CD14-positive monocyte (primary cell): ENCODE data around the gene NFKBIE. TPM values are rescaled to one million over a fixed set of nuclear protein-coding genes. Genes with fewer than 3 reads are reported as not detected.

ENCODE experiments used
- DNase-seq, 3 donors: peaks; one replicate each; pipeline ENCODE4 v3.0.0-alpha.2; 2011 to 2022
- H2AFZ ChIP-seq: 2 replicates; pipeline ENCODE4 v1.6.0; 2012; ENCODE audit warnings: mild to moderate bottlenecking, low read depth, low read length, inconsistent platforms; ENCODE audit not compliant: insufficient read depth, poor library complexity, severe bottlenecking
- H3K27ac ChIP-seq, 2 donors: 1 replicate in 1 of 2; 2 replicates in 1 of 2; pipeline ENCODE4 v1.5.1; 2012 to 2013; ENCODE audit warnings: low read length in 2 of 2, control low read depth in 1 of 2, inconsistent platforms in 1 of 2, low read depth in 1 of 2, mild to moderate bottlenecking in 1 of 2
- H3K27me3 ChIP-seq, 2 donors: one replicate each; pipeline versions ENCODE4 v1.6.0 to v1.6.1; 2011 to 2013; ENCODE audit warnings: low read length in 2 of 2; ENCODE audit not compliant: control insufficient read depth in 2 of 2, insufficient read depth in 2 of 2
- H3K36me3 ChIP-seq, 2 donors: replicated peaks in 1 of 2; 1 replicate in 1 of 2; 2 replicates in 1 of 2; pipeline versions ENCODE4 v1.5.1 to v1.6.1; 2012 to 2013; ENCODE audit warnings: low read length in 2 of 2, control low read depth in 1 of 2, inconsistent platforms in 1 of 2, mild to moderate bottlenecking in 1 of 2; ENCODE audit not compliant: insufficient read depth in 2 of 2, control insufficient read depth in 1 of 2
- H3K4me1 ChIP-seq, 2 donors: 1 replicate in 1 of 2; 2 replicates in 1 of 2; pipeline versions ENCODE4 v1.5.1 to v1.6.1; 2012 to 2013; ENCODE audit warnings: low read length in 2 of 2, control low read depth in 1 of 2, inconsistent platforms in 1 of 2, mild to moderate bottlenecking in 1 of 2, moderate library complexity in 1 of 2; ENCODE audit not compliant: insufficient read depth in 2 of 2, control insufficient read depth in 1 of 2
- H3K4me2 ChIP-seq: replicated peaks from 2 replicates; pipeline ENCODE3; 2012; ENCODE audit warnings: low read length, moderate library complexity, mild to moderate bottlenecking; ENCODE audit not compliant: poor library complexity, severe bottlenecking; ENCODE audit errors: extremely low read depth
- H3K4me3 ChIP-seq, 3 experiments: fragments of 200-600 bp in 1 of 3; sonication (generic) in 1 of 3; replicated peaks in 1 of 3; 1 replicate in 2 of 3; 2 replicates in 1 of 3; pipeline ENCODE4 v1.5.1; 2011 to 2013; ENCODE audit warnings: low read length in 3 of 3, mild to moderate bottlenecking in 3 of 3, control low read depth in 2 of 3, low read depth in 2 of 3, inconsistent platforms in 1 of 3, moderate library complexity in 1 of 3
- H3K79me2 ChIP-seq: 2 replicates; pipeline ENCODE4 v1.6.0; 2012; ENCODE audit warnings: mild to moderate bottlenecking, control low read depth, inconsistent platforms, low read length, moderate library complexity; ENCODE audit not compliant: insufficient read depth
- H3K9ac ChIP-seq: 2 replicates; pipeline ENCODE4 v1.6.0; 2017; ENCODE audit warnings: low read length, mild to moderate bottlenecking; ENCODE audit not compliant: insufficient read depth, poor library complexity, severe bottlenecking
- H3K9me3 ChIP-seq, 2 donors: replicated peaks in 1 of 2; 1 replicate in 1 of 2; 2 replicates in 1 of 2; pipeline versions ENCODE4 v1.5.1 to v1.6.1; 2012 to 2013; ENCODE audit warnings: low read length in 2 of 2, control low read depth in 1 of 2; ENCODE audit not compliant: control insufficient read depth in 1 of 2, insufficient read depth in 1 of 2
- H4K20me1 ChIP-seq: 2 replicates; pipeline ENCODE4 v1.6.0; 2012; ENCODE audit warnings: mild to moderate bottlenecking, low read length, control low read depth, moderate library complexity; ENCODE audit not compliant: insufficient read depth
- H3K27ac Mint-ChIP-seq, 7 donors: one replicate each; pipeline ENCODE4 v1.8.0; 2020; ENCODE audit warnings: mild to moderate bottlenecking in 7 of 7, mixed read lengths in 7 of 7, moderate library complexity in 6 of 7, inconsistent platforms in 2 of 7
- H3K27me3 Mint-ChIP-seq, 3 donors: one replicate each; pipeline ENCODE4 v1.8.0; 2021 to 2022; ENCODE audit warnings: low read depth in 3 of 3, mild to moderate bottlenecking in 3 of 3, mixed read lengths in 3 of 3, moderate library complexity in 3 of 3, inconsistent platforms in 1 of 3
- H3K36me3 Mint-ChIP-seq, 2 donors: one replicate each; pipeline ENCODE4 v1.8.0; 2020; ENCODE audit warnings: mixed read lengths in 2 of 2, inconsistent platforms in 1 of 2, mild to moderate bottlenecking in 1 of 2
- H3K4me1 Mint-ChIP-seq: one replicate; pipeline ENCODE4 v1.8.0; 2020; ENCODE audit warnings: mild to moderate bottlenecking, mixed read lengths
- H3K4me3 Mint-ChIP-seq, 2 donors: one replicate each; pipeline ENCODE4 v1.8.0; 2020; ENCODE audit warnings: mild to moderate bottlenecking in 2 of 2, mixed read lengths in 2 of 2, moderate library complexity in 1 of 2
- H3K9me3 Mint-ChIP-seq, 7 donors: one replicate each; pipeline ENCODE4 v1.8.0; 2020 to 2022; ENCODE audit warnings: mixed read lengths in 7 of 7, mild to moderate bottlenecking in 6 of 7, moderate library complexity in 6 of 7, inconsistent platforms in 2 of 7
- WGBS: methylation state at CpG from one replicate; pipeline ENCODE4 v1.1.5; 2013; ENCODE audit warnings: missing lambda C conversion rate; ENCODE audit not compliant: insufficient coverage; 5-methylcytosine and 5-hydroxymethylcytosine counted together
- intact Hi-C, 2 donors: fragments of 100-400 bp; cut with micrococcal nuclease; formaldehyde crosslinking; loops; one replicate each; pipeline versions ENCODE4 v1.15.0 to v1.15.1; 2023
- polyA plus RNA-seq, 3 donors: library from polyadenylated mRNA; depleted of rRNA in 1 of 3; unstranded in 2 of 3; stranded (reverse) in 1 of 3; fragments of 300-500 nt in 2 of 3; fragments of >200 nt in 1 of 3; fragmentation: Illumina TruSeq in 2 of 3; gene quantifications; 1 replicate in 2 of 3; 2 replicates in 1 of 3; pipeline ENCODE4 v1.2.3, GENCODE V29; 2012 to 2021
- TF ChIP-seq, protein P1 (sequence below): fragments of 200-600 bp; IDR thresholded peaks from one replicate; pipeline ENCODE4 v1.8.0; 2022; ENCODE audit warnings: antibody characterized with exemption, mild to moderate bottlenecking

NFKBIE gene
- polyA plus RNA-seq, 3 donors: 19.9 to 108 (median 23.2) TPM

DNA sequence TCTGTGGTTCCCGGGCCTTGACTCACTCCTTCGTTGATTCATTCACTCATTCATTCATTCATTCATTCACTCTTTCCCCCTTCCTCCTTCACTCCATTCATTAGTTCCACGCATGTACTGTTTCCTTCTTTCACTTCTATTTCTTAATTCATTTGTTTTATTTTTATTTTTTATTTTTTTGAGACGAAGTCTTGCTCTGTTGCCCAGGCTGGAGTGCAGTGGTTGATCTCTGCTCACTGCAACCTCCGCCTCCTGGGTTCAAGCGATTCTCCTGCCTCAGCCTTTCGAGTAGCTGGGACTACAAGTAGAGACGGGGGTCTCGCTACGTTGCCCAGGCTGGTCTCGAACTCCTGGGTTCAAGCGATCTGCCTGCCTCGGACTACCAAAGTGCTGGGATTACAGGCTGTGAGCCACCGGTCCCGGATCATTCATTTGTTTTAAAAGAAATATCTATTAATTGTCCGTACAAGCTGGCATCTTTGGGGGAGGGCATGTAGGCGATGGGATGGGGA lies 427 bp upstream of the NFKBIE start:
- peaks cover 20 to 28% (median 26%) of the 10 kb centered on the region in 3 donors for H3K27me3 Mint-ChIP-seq
- Histone ChIP-seq H3K4me1 (peaks cover 47 to 58% of the 10 kb centered on the region in 2 donors), H3K9ac (no peak overlapping the region), H4K20me1 (peaks cover 45% of the 10 kb centered on the region), H3K36me3 (peaks cover 18 to 19% of the 10 kb centered on the region in 2 donors), H3K4me2 (peak overlapping the region; percentile 37), H2AFZ (no peak overlapping the region), H3K79me2 (peaks cover 46% of the 10 kb centered on the region), H3K27ac (peak overlapping the region; percentile 54 to 55), H3K4me3 (peak overlapping the region in 1 of 3 experiments; percentile 99), H3K9me3 (no peaks in the 10 kb centered on the region), H3K27me3 (peaks cover 16 to 24% of the 10 kb centered on the region in 2 donors)
- H3K4me1 Mint-ChIP-seq: peaks cover 58% of the 10 kb centered on the region
- peaks cover 0 to 6% (median 5%) of the 10 kb centered on the region in 7 donors for H3K9me3 Mint-ChIP-seq
- WGBS: 70% methylated on average over 11 of the region's 17 CpGs
- TF ChIP-seq, protein P1, sequence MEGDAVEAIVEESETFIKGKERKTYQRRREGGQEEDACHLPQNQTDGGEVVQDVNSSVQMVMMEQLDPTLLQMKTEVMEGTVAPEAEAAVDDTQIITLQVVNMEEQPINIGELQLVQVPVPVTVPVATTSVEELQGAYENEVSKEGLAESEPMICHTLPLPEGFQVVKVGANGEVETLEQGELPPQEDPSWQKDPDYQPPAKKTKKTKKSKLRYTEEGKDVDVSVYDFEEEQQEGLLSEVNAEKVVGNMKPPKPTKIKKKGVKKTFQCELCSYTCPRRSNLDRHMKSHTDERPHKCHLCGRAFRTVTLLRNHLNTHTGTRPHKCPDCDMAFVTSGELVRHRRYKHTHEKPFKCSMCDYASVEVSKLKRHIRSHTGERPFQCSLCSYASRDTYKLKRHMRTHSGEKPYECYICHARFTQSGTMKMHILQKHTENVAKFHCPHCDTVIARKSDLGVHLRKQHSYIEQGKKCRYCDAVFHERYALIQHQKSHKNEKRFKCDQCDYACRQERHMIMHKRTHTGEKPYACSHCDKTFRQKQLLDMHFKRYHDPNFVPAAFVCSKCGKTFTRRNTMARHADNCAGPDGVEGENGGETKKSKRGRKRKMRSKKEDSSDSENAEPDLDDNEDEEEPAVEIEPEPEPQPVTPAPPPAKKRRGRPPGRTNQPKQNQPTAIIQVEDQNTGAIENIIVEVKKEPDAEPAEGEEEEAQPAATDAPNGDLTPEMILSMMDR: no peak
- peak overlapping the region; percentile 82 to 100 (median 88) for H3K27ac Mint-ChIP-seq
- intact Hi-C loops: loop anchor here (5.0 to 10.0 kb wide), 3 partner anchors 47 to 471 kb away; partner anchors contain the start of genes AARS2 (in 2 of the 2) and CDC5L (in 1 of the 2)
- H3K4me3 Mint-ChIP-seq: peak overlapping the region; percentile 3 to 99
- peaks cover 24 to 31% of the 10 kb centered on the region in 2 donors for H3K36me3 Mint-ChIP-seq
- no peak for DNase-seq

DNA sequence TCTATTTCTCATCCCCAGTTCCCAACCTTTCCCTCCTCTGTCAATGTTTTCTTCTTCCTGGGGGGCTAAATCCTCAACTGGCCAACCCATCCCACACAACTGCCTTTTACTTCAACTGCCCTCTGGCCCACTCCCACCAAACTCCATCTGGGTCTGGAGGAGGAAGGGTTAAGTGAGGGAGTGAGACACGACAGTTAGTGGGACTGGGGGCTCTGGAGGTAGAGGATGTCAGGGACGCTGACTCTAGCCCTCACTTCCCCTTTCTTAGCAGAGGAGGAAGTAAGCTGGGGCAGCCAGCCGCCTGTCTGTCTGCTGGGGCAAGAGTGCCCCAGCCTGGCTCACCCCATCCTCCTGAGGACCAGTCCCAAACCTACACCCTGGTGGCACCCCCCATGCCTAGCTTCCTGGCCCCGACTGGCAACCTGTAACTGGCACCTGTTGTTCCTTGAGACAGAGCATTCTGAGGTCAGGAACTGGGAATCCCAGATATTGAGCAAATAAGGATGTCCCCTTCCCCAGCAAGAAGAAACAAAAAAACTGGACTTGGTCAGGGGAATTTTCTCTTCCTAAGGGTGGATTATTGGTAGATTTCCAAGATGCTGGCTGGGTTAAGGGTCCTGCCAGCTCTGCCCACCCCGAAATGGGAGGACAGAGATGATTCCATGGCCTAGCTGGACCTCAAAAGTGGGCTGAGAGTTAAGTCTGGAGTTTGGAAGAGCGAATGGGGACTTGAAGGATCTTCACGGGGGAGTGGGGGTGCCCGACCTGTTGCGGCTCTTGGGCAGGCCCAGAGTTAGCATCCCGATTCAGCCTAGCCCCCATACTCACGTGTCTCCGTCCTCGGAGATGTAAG lies 971 bp downstream of the NFKBIE start:
- peak; percentile 89 to 95 (median 94) for DNase-seq
- Mint-ChIP-seq H3K27me3 (peaks cover 12 to 20% (median 17%) of the 10 kb centered on the region in 3 donors), H3K4me1 (peaks cover 54% of the 10 kb centered on the region), H3K36me3 (peaks cover 33 to 42% of the 10 kb centered on the region in 2 donors), H3K4me3 (peak overlapping the region; percentile 99), H3K27ac (peak overlapping the region; percentile 98 to 100 (median 99)), H3K9me3 (no peaks in the 10 kb centered on the region)
- TF ChIP-seq, protein P1: no peak
- H3K36me3 ChIP-seq: peaks cover 32 to 33% of the 10 kb centered on the region in 2 donors
- intact Hi-C loops: loop anchor here (5.0 to 10.0 kb wide), 3 partner anchors 48 to 470 kb away; partner anchors contain the start of genes AARS2 (in 2 of the 2) and CDC5L (in 1 of the 2)
- peak overlapping the region; percentile 98 for H3K4me2 ChIP-seq
- H3K9me3 ChIP-seq: no peaks in the 10 kb centered on the region
- peak overlapping the region; percentile 96 for H3K9ac ChIP-seq
- peaks cover 7 to 15% of the 10 kb centered on the region in 2 donors for H3K27me3 ChIP-seq
- H4K20me1 ChIP-seq: peaks cover 59% of the 10 kb centered on the region
- H3K4me1 ChIP-seq: peaks cover 38 to 53% of the 10 kb centered on the region in 2 donors
- no peak overlapping the region for H2AFZ ChIP-seq
- H3K79me2 ChIP-seq: peaks cover 57% of the 10 kb centered on the region
- H3K4me3 ChIP-seq: peak overlapping the region; percentile 75 to 99 (median 90)
- WGBS: 0% methylated on average over 9 of the region's 13 CpGs
- H3K27ac ChIP-seq: peak overlapping the region; percentile 96 to 99
